ENCODE measurements around the gene GCDH. TPM values are rescaled to one million over a fixed set of nuclear protein-coding genes. Genes with fewer than 3 reads are reported as not detected.

The GCDH gene
- total RNA-seq, result 30.6 and 39.4 TPM in 2 replicates

GRCh38 chr19:12890787-12891552 lies at the start of gene GCDH:
Gene GCDH (plus strand): TSS chr19:12891160. CDS start chr19:12891305, 145 bp downstream.

GRCh38 chr19:12881172-12881808 lies 9.7 kb upstream of the GCDH start, which contains the start of gene DNASE2:
Gene DNASE2 (minus strand): TSS chr19:12881449. CDS start chr19:12881375, 74 bp downstream.

GRCh38 chr19:12886969-12887747 lies 3.8 kb upstream of the GCDH start, which contains the start of gene KLF1:
Gene KLF1 (minus strand): TSS chr19:12887201. CDS start chr19:12887140, 61 bp downstream.

GRCh38 chr19:12933287-12934072 lies 42.5 kb downstream of the GCDH start, which contains the start of gene FARSA:
Gene FARSA (minus strand): TSS chr19:12933711. CDS start chr19:12933696, 15 bp downstream.

GRCh38 chr19:12937927-12938778 lies 47.2 kb downstream of the GCDH start, which contains the start of gene CALR:
Gene CALR (plus strand): TSS chr19:12938609. CDS start chr19:12938680, 71 bp downstream.

GRCh38 chr19:12945479-12946091 lies 54.6 kb downstream of the GCDH start, which contains the start of gene RAD23A:
Gene RAD23A (plus strand): TSS chr19:12945862. CDS start chr19:12945949, 87 bp downstream.

Other genes starting within 250 kb of the GCDH start
- 45.4 and 59.0 TPM in 2 replicates for gene MAN2B1, start 224.4 kb upstream of the GCDH start, total RNA-seq
- 5.1 and 11.3 TPM in 2 replicates for gene WDR83, start 224.4 kb upstream of the GCDH start, total RNA-seq
- 70.4 and 110 TPM in 2 replicates for gene DHPS, start 209.3 kb upstream of the GCDH start, total RNA-seq
- gene GNG14, start 203.2 kb upstream of the GCDH start, total RNA-seq, result not detected in 2 replicates
- gene FBXW9, start 194.5 kb upstream of the GCDH start, total RNA-seq, result 15.1 and 17.9 TPM in 2 replicates
- gene TNPO2, start 167.2 kb upstream of the GCDH start, total RNA-seq, result 20.5 and 26.8 TPM in 2 replicates
- gene TRIR, start 156.5 kb upstream of the GCDH start, total RNA-seq, result 272 and 389 TPM in 2 replicates
- 79.1 and 99.4 TPM in 2 replicates for gene GET3, start 153.7 kb upstream of the GCDH start, total RNA-seq
- gene BEST2, start 139.4 kb upstream of the GCDH start, total RNA-seq, result 0.39 TPM in 1 of 2 replicates, not detected in the other
- 30.8 and 32.7 TPM in 2 replicates for gene HOOK2, start 115.6 kb upstream of the GCDH start, total RNA-seq
- 369 and 618 TPM in 2 replicates for gene JUNB, start 99.7 kb upstream of the GCDH start, total RNA-seq
- gene PRDX2, start 89.4 kb upstream of the GCDH start, total RNA-seq, result 260 and 355 TPM in 2 replicates
- not detected in 2 replicates for gene THSD8, start 89.1 kb upstream of the GCDH start, total RNA-seq
- 26.7 and 51.0 TPM in 2 replicates for gene RNASEH2A, start 84.6 kb upstream of the GCDH start, total RNA-seq
- gene RTBDN, start 56.6 kb upstream of the GCDH start, total RNA-seq, result not detected in 2 replicates
- gene MAST1, start 52.6 kb upstream of the GCDH start, total RNA-seq, result 0.08 and 0.78 TPM in 2 replicates
- 35.8 and 48.5 TPM in 2 replicates for gene DNASE2, start 9.7 kb upstream of the GCDH start, total RNA-seq
- gene KLF1, start 4.0 kb upstream of the GCDH start, total RNA-seq, result not detected in 2 replicates
- 0.08 and 0.23 TPM in 2 replicates for gene SYCE2, start 28.1 kb downstream of the GCDH start, total RNA-seq
- 66.7 and 87.1 TPM in 2 replicates for gene FARSA, start 42.6 kb downstream of the GCDH start, total RNA-seq
- 1,822 and 2,213 TPM in 2 replicates for gene CALR, start 47.4 kb downstream of the GCDH start, total RNA-seq
- gene RAD23A, start 54.7 kb downstream of the GCDH start, total RNA-seq, result 117 and 122 TPM in 2 replicates
- 65.8 and 102 TPM in 2 replicates for gene GADD45GIP1, start 66.1 kb downstream of the GCDH start, total RNA-seq
- gene DAND5, start 78.4 kb downstream of the GCDH start, total RNA-seq, result not detected in 2 replicates
- gene NFIX, start 104.3 kb downstream of the GCDH start, total RNA-seq, result 16.7 and 18.9 TPM in 2 replicates
- gene LYL1, start 211.7 kb downstream of the GCDH start, total RNA-seq, result 0.53 and 2.7 TPM in 2 replicates
- gene TRMT1, start 225.6 kb downstream of the GCDH start, total RNA-seq, result 35.5 and 40.1 TPM in 2 replicates
- 57.6 and 71.9 TPM in 2 replicates for gene NACC1, start 227.1 kb downstream of the GCDH start, total RNA-seq